ENCODE data around the gene LRP5.

GRCh38 chr11:68498321-68498720 lies 185.9 kb downstream of the LRP5 start:
- TF ChIP-seq EP300 (IDR thresholded peaks at IDR 0.05) (no peak), CTCF (IDR thresholded peaks at IDR 0.05) (no peak), POLR2A (IDR thresholded peaks at IDR 0.05) (no peak)

Data from ovary (tissue), 3 donors.